SK-MEL-5 (cell line): ENCODE data around the gene HSD17B12. TPM values are rescaled to one million over a fixed set of nuclear protein-coding genes. Genes with fewer than 3 reads are reported as not detected.

ENCODE experiments used
- DNase-seq: peaks from one replicate; pipeline ENCODE4 v3.0.0-alpha.2; 2016; ENCODE audit warnings: low read depth, low spot score
- in situ Hi-C: cut with HindIII; loops from 2 replicates; pipeline ENCODE4 v1.10.0; 2016; ENCODE audit warnings: low sequenced_read_pairs, high pct_unique_total_duplicates, low pct_unique_long_range_greater_than_20kb
- total RNA-seq: library from RNA; depleted of rRNA; stranded (reverse); fragments of >200 nt; shearing (Covaris generic); gene quantifications from 2 replicates; pipeline ENCODE4 v1.2.3, GENCODE V29; 2014

Gene HSD17B12
- total RNA-seq, 1 experiment from 2014 or later, result 107 TPM

DNA sequence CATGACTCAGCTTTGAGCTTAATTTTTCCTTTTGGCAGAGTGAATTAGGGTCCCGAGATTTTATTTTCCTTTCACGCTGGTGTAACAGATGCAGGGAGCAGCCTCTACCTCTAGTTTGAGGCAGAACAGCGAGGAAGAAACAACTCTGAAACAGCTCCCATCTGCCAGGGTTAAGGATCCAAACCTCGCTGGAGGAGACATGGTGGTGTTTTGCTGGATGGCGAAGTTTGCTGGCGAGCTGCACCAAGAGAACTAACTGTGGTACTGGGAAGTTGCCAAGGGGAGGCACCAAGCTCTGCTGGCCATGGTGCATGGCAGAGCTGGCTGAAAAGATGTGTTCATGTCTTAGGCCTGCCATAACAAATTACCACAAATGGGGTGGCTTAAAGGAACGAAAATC, 192.5 kb downstream of the HSD17B12 start:
- DNase-seq, result no peak
- in situ Hi-C loops, result no loop called here

- no peak for DNase-seq
- in situ Hi-C loops, result no loop called here
These were observed 193.5 kb downstream of the HSD17B12 start for GRCh38 chr11:43874078-43874477.

DNA sequence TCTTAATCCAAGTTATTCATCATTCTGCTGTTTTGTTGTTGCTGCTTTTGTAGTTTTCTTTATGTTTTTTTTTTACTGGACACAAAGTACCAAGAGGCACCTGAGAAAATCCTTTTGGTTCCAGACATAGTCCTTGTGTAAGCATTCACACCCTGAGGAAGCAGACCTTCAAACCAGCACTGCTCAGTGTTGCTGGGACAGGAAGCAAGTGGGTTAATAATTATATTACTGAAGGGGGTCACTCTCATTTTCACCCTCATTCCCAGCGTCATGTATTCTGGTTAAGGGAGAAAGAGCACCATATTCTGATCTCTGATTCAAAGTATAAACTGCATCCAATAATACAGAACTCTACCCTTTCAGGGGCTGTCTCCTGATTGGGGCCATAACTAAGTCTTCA, 194.2 kb downstream of the HSD17B12 start:
- no peak for DNase-seq
- in situ Hi-C loops, result no loop called here

GRCh38 chr11:43879789-43880639, 199.5 kb downstream of the HSD17B12 start:
- in situ Hi-C loops, result no loop called here
- DNase-seq, result no peak

GRCh38 chr11:43880640-43881159, 200.2 kb downstream of the HSD17B12 start, which contains the start of gene ALKBH3:
TSS of gene ALKBH3 (plus strand) at chr11:43880831. CDS start at chr11:43882653, 1,822 bp downstream.
- in situ Hi-C loops, result no loop called here
- DNase-seq, result peak; percentile 93

- DNase-seq, result no peak
These were observed 212.3 kb downstream of the HSD17B12 start for GRCh38 chr11:43892851-43893250.

GRCh38 chr11:43894546-43894945, 214.0 kb downstream of the HSD17B12 start:
- in situ Hi-C loops, result no loop called here
- no peak for DNase-seq

More at GRCh38 chr11:43892851-43893250, 212.3 kb downstream of the HSD17B12 start:
- in situ Hi-C loops, result no loop called here

GRCh38 chr11:43895601-43896000, 215.1 kb downstream of the HSD17B12 start:
- in situ Hi-C loops, result no loop called here
- peak; percentile 65 for DNase-seq

GRCh38 chr11:43898574-43898973, 218.0 kb downstream of the HSD17B12 start:
- in situ Hi-C loops, result no loop called here

DNA sequence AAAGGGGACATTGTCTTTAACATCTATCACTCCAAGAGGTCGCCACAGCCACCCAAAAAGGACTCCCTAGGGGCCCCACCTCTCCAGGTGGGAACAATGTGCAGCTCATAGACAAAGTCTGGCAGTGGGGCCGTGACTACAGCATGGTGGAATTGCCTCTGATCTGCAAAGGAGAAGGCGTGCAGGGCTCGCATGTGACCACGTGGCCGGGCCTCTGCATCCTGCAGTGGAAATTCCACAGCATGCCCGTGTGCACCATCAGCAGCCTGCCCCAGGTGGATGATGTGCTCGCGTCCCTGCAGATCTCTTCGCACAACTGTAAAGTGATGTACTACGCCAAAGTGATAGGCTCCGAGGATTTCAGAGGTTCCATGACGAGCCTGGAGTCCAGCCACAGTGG, 218.6 kb downstream of the HSD17B12 start:
- in situ Hi-C loops, result no loop called here
- no peak for DNase-seq

More at GRCh38 chr11:43898574-43898973, 218.0 kb downstream of the HSD17B12 start:
- no peak for DNase-seq

DNA sequence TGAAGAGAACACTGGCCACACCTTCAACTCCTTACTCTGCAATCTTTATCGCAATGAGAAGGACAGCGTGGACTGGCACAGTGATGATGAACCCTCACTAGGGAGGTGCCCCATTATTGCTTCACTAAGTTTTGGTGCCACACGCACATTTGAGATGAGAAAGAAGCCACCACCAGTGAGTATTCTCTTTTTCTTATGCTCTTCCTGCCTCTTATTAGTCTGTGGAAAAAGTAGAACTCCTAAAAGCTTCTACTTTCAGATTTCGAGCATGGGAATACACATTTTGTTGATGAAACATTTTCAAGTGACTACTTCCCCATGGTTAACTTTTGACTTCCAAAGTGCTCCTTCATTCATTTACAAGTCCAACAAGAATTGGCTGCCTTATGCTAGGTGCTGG, 221.0 kb downstream of the HSD17B12 start:
- in situ Hi-C loops, result loop anchor here (10.0 kb wide), 1 partner anchor 143 kb away; the partner anchor contains the start of gene ACCSL
- no peak for DNase-seq

DNA sequence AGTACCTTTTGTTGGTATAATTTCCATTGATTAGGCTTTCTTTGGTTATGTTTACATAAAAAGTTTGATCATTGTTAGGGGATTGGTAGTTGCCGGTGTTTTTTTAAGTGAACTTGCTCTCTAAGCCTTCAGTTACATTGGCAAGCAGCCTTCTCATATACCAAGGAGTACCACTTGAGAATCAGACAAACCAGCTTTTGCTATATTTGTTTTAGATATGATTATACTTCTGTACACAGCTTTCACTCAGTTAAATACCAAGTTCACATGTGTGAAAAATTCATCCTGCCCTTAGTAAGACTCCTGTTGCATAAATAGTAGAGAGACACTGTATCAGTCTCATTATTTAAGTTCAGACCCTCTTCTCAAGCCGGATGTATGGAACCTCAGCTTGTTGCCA, 222.5 kb downstream of the HSD17B12 start:
- no peak for DNase-seq
- in situ Hi-C loops, result loop anchor here (10.0 kb wide), 1 partner anchor 142 kb away; the partner anchor contains the start of gene ACCSL

GRCh38 chr11:43903969-43904368, 223.4 kb downstream of the HSD17B12 start:
- in situ Hi-C loops, result loop anchor here (10.0 kb wide), 1 partner anchor 141 kb away; the partner anchor contains the start of gene ACCSL
- no peak for DNase-seq

- peak; percentile 64 for DNase-seq
- in situ Hi-C loops, result loop anchor here (10.0 kb wide), 1 partner anchor 140 kb away; the partner anchor contains the start of gene ACCSL
These were observed 224.4 kb downstream of the HSD17B12 start for GRCh38 chr11:43904742-43905535.

GRCh38 chr11:43905813-43906241, 225.3 kb downstream of the HSD17B12 start:
- in situ Hi-C loops, result loop anchor here (10.0 kb wide), 1 partner anchor 139 kb away; the partner anchor contains the start of gene ACCSL
- DNase-seq, result no peak
